Ovary (tissue), 9 donors: ENCODE results near the gene SCG2. TPM values are rescaled to one million over a fixed set of nuclear protein-coding genes. Genes with fewer than 3 reads are reported as not detected.

ENCODE experiments used
- DNase-seq, 5 donors: peaks; one replicate each; pipeline ENCODE4 v3.0.0-alpha.2; 2019 to 2020
- H3K27ac ChIP-seq, 2 donors: fragments of 200-600 bp; one replicate each; pipeline versions ENCODE4 v1.5.1 to v1.8.0; 2019 to 2022
- H3K27me3 ChIP-seq: fragments of 200-600 bp; one replicate; pipeline ENCODE4 v1.8.0; 2022
- H3K36me3 ChIP-seq: fragments of 200-600 bp; sonication (generic); one replicate; pipeline ENCODE4 v1.5.1; 2019
- H3K4me1 ChIP-seq: one replicate; pipeline ENCODE4 v1.8.1; 2013; ENCODE audit warnings: mild to moderate bottlenecking, moderate library complexity; ENCODE audit not compliant: insufficient read depth
- H3K4me3 ChIP-seq: fragments of 200-600 bp; sonication (generic); one replicate; pipeline ENCODE4 v1.5.1; 2017
- H3K9me3 ChIP-seq, 2 donors: fragments of 200-600 bp in 1 of 2; sonication (generic) in 1 of 2; one replicate each; pipeline versions ENCODE4 v1.5.1 to v1.8.1; 2013 to 2019; ENCODE audit warnings: mild to moderate bottlenecking in 1 of 2, moderate library complexity in 1 of 2
- EP300 ChIP-seq: sonication (generic); formaldehyde crosslinking; IDR thresholded peaks from one replicate; pipeline ENCODE4 v1.6.1; 2017; ENCODE audit warnings: antibody characterized with exemption
- POLR2A ChIP-seq: fragments of 450-650 bp; IDR thresholded peaks from one replicate; pipeline ENCODE4 v1.6.1; 2017; ENCODE audit warnings: antibody characterized with exemption, mild to moderate bottlenecking, moderate library complexity
- WGBS, 3 donors: extraction: QIAGEN DNeasy Blood & Tissue Kit in 1 of 3; methylation state at CpG; one replicate each; pipeline versions ENCODE4 v1.1.5 to v1.1.7; 2013 to 2017; 5-methylcytosine and 5-hydroxymethylcytosine counted together
- intact Hi-C, 4 donors: fragments of 100-400 bp; cut with DNase I; formaldehyde crosslinking; loops; one replicate each; pipeline versions ENCODE4 v1.11.0 to v1.15.1; 2022 to 2023
- polyA plus RNA-seq, 2 donors: library from polyadenylated mRNA; stranded (reverse); fragments of 200-250 nt in 1 of 2; fragments of 350-450 nt in 1 of 2; fragmentation: Illumina TruSeq in 1 of 2; extraction: RNeasy Lipid Tissue Mini Kit (QIAGEN cat#74804) in 1 of 2; gene quantifications; one replicate each; pipeline ENCODE4 v1.2.3, GENCODE V29; 2013 to 2014
- total RNA-seq, 7 donors: library from RNA; depleted of rRNA in 2 of 7; stranded (reverse); fragments of >200 nt in 2 of 7; fragmentation: NEBNext Ultra II Directional in 3 of 7; extraction: Animal tissue kit (Norgen Biotek cat#: 25700) in 3 of 7; gene quantifications; one replicate each; pipeline versions ENCODE4 v1.1.0 to v1.2.4, GENCODE V29; 2016 to 2023
- TF ChIP-seq, protein P1 (sequence below), 3 donors: fragments of 450-650 bp in 2 of 3; fragments of 200-600 bp in 1 of 3; IDR thresholded peaks; one replicate each; pipeline versions ENCODE4 v1.5.1 to v1.8.0; 2016 to 2022; ENCODE audit warnings: antibody characterized with exemption in 3 of 3, mild to moderate bottlenecking in 1 of 3
- donor health status: DM: no; HTN: no; CAD: no; lungs with moderate emphysema.
- donor health status: DM: no; HTN: no; CAD: no.
- donor health status: Bipolar disorder and iron deficiency.
- donor health status: DM: yes; HTN: yes; CAD: no.
- donor health status: DM: no; HTN: no; CAD: no.
- donor health status: DM: yes; HTN: yes; CAD: no.

The SCG2 gene
- total and polyA plus RNA-seq, 9 donors, result 0.18 to 6.3 (median 2.6) TPM

DNA sequence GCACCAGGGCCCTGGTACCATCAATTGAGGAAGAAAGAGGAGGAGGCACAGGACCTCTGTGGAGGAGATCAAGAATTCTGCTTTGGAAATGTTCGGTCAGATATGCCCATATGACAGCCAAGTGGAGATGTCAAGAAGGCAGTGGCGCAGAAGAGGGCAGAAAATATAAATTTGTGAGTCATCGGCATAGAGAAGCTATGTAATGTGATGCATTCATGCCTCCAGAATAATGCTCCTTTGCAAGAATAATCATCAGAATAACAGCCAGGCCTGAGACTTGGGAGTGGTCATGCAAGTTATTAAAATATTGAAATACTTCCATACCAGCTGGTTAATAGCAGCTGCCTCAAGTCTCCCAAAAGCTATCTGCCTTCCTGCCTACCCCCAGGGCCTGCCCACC lies 32.1 kb upstream of the SCG2 start:
- TF ChIP-seq, protein P1, sequence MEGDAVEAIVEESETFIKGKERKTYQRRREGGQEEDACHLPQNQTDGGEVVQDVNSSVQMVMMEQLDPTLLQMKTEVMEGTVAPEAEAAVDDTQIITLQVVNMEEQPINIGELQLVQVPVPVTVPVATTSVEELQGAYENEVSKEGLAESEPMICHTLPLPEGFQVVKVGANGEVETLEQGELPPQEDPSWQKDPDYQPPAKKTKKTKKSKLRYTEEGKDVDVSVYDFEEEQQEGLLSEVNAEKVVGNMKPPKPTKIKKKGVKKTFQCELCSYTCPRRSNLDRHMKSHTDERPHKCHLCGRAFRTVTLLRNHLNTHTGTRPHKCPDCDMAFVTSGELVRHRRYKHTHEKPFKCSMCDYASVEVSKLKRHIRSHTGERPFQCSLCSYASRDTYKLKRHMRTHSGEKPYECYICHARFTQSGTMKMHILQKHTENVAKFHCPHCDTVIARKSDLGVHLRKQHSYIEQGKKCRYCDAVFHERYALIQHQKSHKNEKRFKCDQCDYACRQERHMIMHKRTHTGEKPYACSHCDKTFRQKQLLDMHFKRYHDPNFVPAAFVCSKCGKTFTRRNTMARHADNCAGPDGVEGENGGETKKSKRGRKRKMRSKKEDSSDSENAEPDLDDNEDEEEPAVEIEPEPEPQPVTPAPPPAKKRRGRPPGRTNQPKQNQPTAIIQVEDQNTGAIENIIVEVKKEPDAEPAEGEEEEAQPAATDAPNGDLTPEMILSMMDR (IDR thresholded peaks at IDR 0.05), result no peak
- TF ChIP-seq POLR2A, result no peak
- no peak for TF ChIP-seq EP300
- intact Hi-C loops, result no loop called here
- H3K4me1 ChIP-seq, result no peaks in the 10 kb centered on the region
- no peak overlapping the region for H3K27ac ChIP-seq
- no peaks in the 10 kb centered on the region for H3K9me3 ChIP-seq
- WGBS, 3 donors, result 94 to 98% (median 96%) methylated on average over 3 of the region's 3 CpGs
- H3K36me3 ChIP-seq, result no peaks in the 10 kb centered on the region
- no peak overlapping the region for H3K4me3 ChIP-seq
- H3K27me3 ChIP-seq, result no peaks in the 10 kb centered on the region
- DNase-seq, result no peak

DNA sequence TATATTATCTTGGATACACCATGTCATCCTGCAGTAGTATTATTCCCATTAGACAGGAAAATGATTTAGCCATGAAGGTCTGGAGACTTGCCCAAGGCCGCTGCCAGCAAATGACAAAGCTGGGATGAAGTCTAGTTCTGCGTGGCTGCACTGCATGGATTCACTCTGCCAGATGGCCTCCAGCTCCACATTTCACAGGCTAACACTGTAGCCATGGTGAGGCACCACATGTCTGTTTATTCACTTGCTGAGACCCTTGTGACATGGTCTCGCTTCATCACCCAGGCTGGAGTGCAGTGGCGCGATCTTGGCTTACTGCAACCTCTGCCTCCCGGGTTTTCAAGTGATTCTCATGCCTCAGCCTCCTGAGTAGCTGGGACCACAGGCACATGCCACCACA lies 31.5 kb upstream of the SCG2 start:
- no peak overlapping the region for H3K27ac ChIP-seq
- H3K4me1 ChIP-seq, result no peaks in the 10 kb centered on the region
- no peaks in the 10 kb centered on the region for H3K27me3 ChIP-seq
- DNase-seq, result no peak
- no peaks in the 10 kb centered on the region for H3K9me3 ChIP-seq
- intact Hi-C loops, result no loop called here
- no peaks in the 10 kb centered on the region for H3K36me3 ChIP-seq
- no peak overlapping the region for H3K4me3 ChIP-seq
- no peak for TF ChIP-seq POLR2A
- TF ChIP-seq, protein P1 (IDR thresholded peaks at IDR 0.05), result no peak
- no peak for TF ChIP-seq EP300
- WGBS, 3 donors, result 85 to 87% (median 86%) methylated on average over 6 of the region's 6 CpGs

DNA sequence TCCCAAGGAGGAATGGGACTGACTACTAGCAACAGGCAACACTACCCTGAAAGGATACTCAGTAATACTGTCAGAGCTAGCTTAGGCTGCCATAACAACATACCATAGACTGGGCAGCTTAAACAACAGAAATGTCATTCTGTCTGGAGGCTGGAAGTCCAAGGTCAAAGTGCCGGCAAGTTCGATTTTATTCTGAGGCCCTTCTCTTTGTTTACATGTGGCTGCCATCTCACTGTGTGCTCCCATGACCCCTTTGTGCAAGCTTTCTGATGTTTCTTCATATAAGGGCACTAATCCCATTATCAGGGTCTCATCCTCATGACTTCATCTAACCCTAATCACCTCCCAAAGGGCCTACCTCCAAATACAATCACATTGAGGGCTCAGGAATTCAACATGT lies 30.7 kb upstream of the SCG2 start:
- intact Hi-C loops, result no loop called here
- WGBS, 3 donors, result 73 to 79% (median 74%) methylated on average over 2 of the region's 2 CpGs
- no peak for TF ChIP-seq EP300
- DNase-seq, result no peak
- H3K36me3 ChIP-seq, result no peaks in the 10 kb centered on the region
- H3K4me3 ChIP-seq, result no peak overlapping the region
- H3K9me3 ChIP-seq, result no peaks in the 10 kb centered on the region
- H3K4me1 ChIP-seq, result no peaks in the 10 kb centered on the region
- H3K27me3 ChIP-seq, result no peaks in the 10 kb centered on the region
- no peak overlapping the region for H3K27ac ChIP-seq

DNA sequence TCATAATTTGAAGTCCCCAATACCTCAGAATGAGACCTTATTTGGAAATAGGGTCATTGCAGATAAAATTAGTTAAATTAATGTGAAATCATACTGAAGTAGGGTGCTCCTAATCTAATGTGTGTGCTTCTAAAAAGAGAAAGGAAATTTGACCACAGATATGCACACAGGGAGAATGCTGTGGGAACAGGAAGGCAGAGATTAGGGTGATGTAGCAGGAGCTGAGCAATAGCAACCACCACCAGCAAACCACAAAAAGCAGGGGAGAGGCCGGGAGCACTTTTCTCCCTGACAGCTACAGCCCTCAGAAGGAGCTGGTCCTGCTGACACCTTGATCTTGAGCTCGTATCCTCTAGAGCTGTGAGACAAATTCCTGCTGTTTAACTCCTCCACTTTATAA lies 24.6 kb upstream of the SCG2 start:
- Histone ChIP-seq H3K4me1 (no peaks in the 10 kb centered on the region), H3K4me3 (no peak overlapping the region), H3K9me3 (no peaks in the 10 kb centered on the region), H3K36me3 (no peaks in the 10 kb centered on the region), H3K27ac (no peak overlapping the region), H3K27me3 (no peaks in the 10 kb centered on the region)
- DNase-seq, result no peak
- intact Hi-C loops, result no loop called here
- TF ChIP-seq, protein P1 (IDR thresholded peaks at IDR 0.05), result no peak
- TF ChIP-seq EP300 (no peak), POLR2A (no peak)
- 16 to 25% (median 17%) methylated on average over 2 of the region's 2 CpGs for WGBS, 3 donors

DNA sequence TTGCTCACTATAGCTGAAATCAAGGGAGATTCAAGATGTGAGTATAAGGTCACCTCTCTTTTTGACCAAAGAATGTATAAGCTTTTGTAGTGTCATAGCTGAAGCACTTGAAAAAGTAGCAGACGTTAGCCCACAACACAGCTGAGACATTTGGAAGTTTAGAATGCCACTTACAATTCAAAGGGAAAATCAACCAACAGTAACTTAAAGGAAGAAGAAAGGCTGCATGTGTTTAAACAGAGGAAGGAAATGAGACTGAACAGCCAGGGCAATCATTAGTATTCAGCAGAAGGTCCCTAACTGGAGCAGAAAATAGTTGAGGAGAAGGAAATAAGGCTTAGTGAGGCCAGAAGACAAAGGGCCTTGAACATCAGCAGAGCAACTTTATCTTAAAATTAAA lies 23.5 kb upstream of the SCG2 start:
- intact Hi-C loops, result no loop called here
- WGBS, 3 donors, result 81 to 84% (median 82%) methylated on average over 1 of the region's 1 CpG

More for the DNA sequence above, 23.5 kb upstream of the SCG2 start:
- no peaks in the 10 kb centered on the region for H3K36me3 ChIP-seq
- no peaks in the 10 kb centered on the region for H3K9me3 ChIP-seq
- no peak overlapping the region for H3K27ac ChIP-seq
- H3K4me1 ChIP-seq, result no peaks in the 10 kb centered on the region
- H3K27me3 ChIP-seq, result no peaks in the 10 kb centered on the region
- TF ChIP-seq EP300 (no peak), POLR2A (no peak)
- TF ChIP-seq, protein P1 (IDR thresholded peaks at IDR 0.05), result no peak
- DNase-seq, result no peak
- no peak overlapping the region for H3K4me3 ChIP-seq
